H9 (cell line): Measurements from ENCODE around the gene CTF1. TPM values are rescaled to one million over a fixed set of nuclear protein-coding genes. Genes with fewer than 3 reads are reported as not detected.

ENCODE experiments used
- DNase-seq: peaks from one replicate; pipeline ENCODE4 v3.0.0-alpha.2; 2017
- H2AFZ ChIP-seq: one replicate; pipeline ENCODE4 v1.6.1; 2013; ENCODE audit warnings: mild to moderate bottlenecking, low read length, control low read depth, moderate library complexity
- H2AK5ac ChIP-seq: 2 replicates; pipeline ENCODE4 v1.6.1; 2013; ENCODE audit warnings: low read length, control low read depth, mixed read lengths; ENCODE audit not compliant: insufficient read length
- H2BK120ac ChIP-seq: one replicate; pipeline ENCODE4 v1.6.1; 2013; ENCODE audit warnings: low read depth, mild to moderate bottlenecking, low read length, control low read depth, inconsistent platforms; ENCODE audit not compliant: poor library complexity, severe bottlenecking
- H2BK12ac ChIP-seq: 2 replicates; pipeline ENCODE4 v1.6.1; 2013; ENCODE audit warnings: low read length, control low read depth, mixed read lengths, low read depth; ENCODE audit not compliant: insufficient read length
- H2BK15ac ChIP-seq: 2 replicates; pipeline ENCODE4 v1.6.1; 2013; ENCODE audit warnings: low read depth, low read length, control low read depth
- H2BK20ac ChIP-seq: one replicate; pipeline ENCODE4 v1.6.1; 2013; ENCODE audit warnings: low read depth, mild to moderate bottlenecking, low read length, control low read depth, inconsistent platforms; ENCODE audit not compliant: poor library complexity, severe bottlenecking
- H2BK5ac ChIP-seq: 2 replicates; pipeline ENCODE4 v1.6.1; 2013; ENCODE audit warnings: low read length, control low read depth, mixed read lengths; ENCODE audit not compliant: insufficient read length
- H3K14ac ChIP-seq: 2 replicates; pipeline ENCODE4 v1.6.1; 2013; ENCODE audit warnings: low read length, control low read depth; ENCODE audit not compliant: insufficient read depth
- H3K18ac ChIP-seq: 2 replicates; pipeline ENCODE4 v1.6.1; 2013; ENCODE audit warnings: low read depth, mild to moderate bottlenecking, mixed read lengths, low read length, control low read depth; ENCODE audit not compliant: insufficient read length
- H3K23ac ChIP-seq: 2 replicates; pipeline ENCODE4 v1.6.1; 2013; ENCODE audit warnings: low read length, control low read depth, mixed read lengths, low read depth; ENCODE audit not compliant: insufficient read length
- H3K23me2 ChIP-seq: 2 replicates; pipeline ENCODE4 v1.6.1; 2013; ENCODE audit warnings: low read depth, mild to moderate bottlenecking, mixed read lengths, low read length, control low read depth; ENCODE audit not compliant: insufficient read length, poor library complexity, severe bottlenecking
- H3K27ac ChIP-seq: 2 replicates; pipeline ENCODE4 v1.5.1; 2013; ENCODE audit warnings: low read length, control low read depth, mixed read lengths, low read depth; ENCODE audit not compliant: insufficient read length
- H3K27me3 ChIP-seq: 2 replicates; pipeline ENCODE4 v1.6.1; 2013; ENCODE audit warnings: low read length, control low read depth, inconsistent platforms; ENCODE audit not compliant: insufficient read depth
- H3K4ac ChIP-seq: 2 replicates; pipeline ENCODE4 v1.6.1; 2013; ENCODE audit warnings: low read depth, mild to moderate bottlenecking, control low read depth, inconsistent platforms, low read length, moderate library complexity
- H3K4me1 ChIP-seq: 2 replicates; pipeline ENCODE4 v1.6.1; 2013; ENCODE audit warnings: low read length, control low read depth, inconsistent platforms; ENCODE audit not compliant: insufficient read depth
- H3K4me2 ChIP-seq: 2 replicates; pipeline ENCODE4 v1.6.1; 2013; ENCODE audit warnings: low read length, control low read depth, mixed read lengths; ENCODE audit not compliant: insufficient read length, insufficient read depth
- H3K56ac ChIP-seq: 2 replicates; pipeline ENCODE4 v1.6.1; 2013; ENCODE audit warnings: low read depth, mild to moderate bottlenecking, mixed read lengths, low read length, control low read depth; ENCODE audit not compliant: insufficient read length
- H3K79me1 ChIP-seq: 2 replicates; pipeline ENCODE4 v1.6.1; 2013; ENCODE audit warnings: low read depth, mild to moderate bottlenecking, moderate library complexity, low read length, control low read depth, inconsistent platforms; ENCODE audit not compliant: insufficient read depth, poor library complexity, severe bottlenecking
- H3K79me2 ChIP-seq: 2 replicates; pipeline ENCODE4 v1.6.1; 2013; ENCODE audit warnings: low read length, control low read depth, inconsistent platforms; ENCODE audit not compliant: insufficient read depth
- H3K9ac ChIP-seq: 2 replicates; pipeline ENCODE4 v1.6.1; 2013; ENCODE audit warnings: low read length, control low read depth, mixed read lengths; ENCODE audit not compliant: insufficient read length; ENCODE audit errors: extremely low read depth
- H3K9me3 ChIP-seq: one replicate; pipeline ENCODE4 v1.6.1; 2013; ENCODE audit warnings: low read depth, low read length, inconsistent platforms; ENCODE audit not compliant: control insufficient read depth
- H3T11ph ChIP-seq: one replicate; pipeline ENCODE4 v1.6.1; 2013; ENCODE audit warnings: mild to moderate bottlenecking, low read length, control low read depth, inconsistent platforms
- H4K20me1 ChIP-seq: one replicate; pipeline ENCODE4 v1.6.1; 2013; ENCODE audit not compliant: control insufficient read depth, insufficient read length, insufficient read depth
- H4K5ac ChIP-seq: 2 replicates; pipeline ENCODE4 v1.6.1; 2013; ENCODE audit warnings: low read depth, mild to moderate bottlenecking, mixed read lengths, low read length, control low read depth; ENCODE audit not compliant: insufficient read length
- H4K8ac ChIP-seq: replicated peaks from 2 replicates; pipeline ENCODE4 v1.6.1; 2013; ENCODE audit warnings: low read length, control low read depth, mixed read lengths, low read depth; ENCODE audit not compliant: insufficient read length
- H4K91ac ChIP-seq: 2 replicates; pipeline ENCODE4 v1.6.1; 2013; ENCODE audit warnings: low read depth, mild to moderate bottlenecking, moderate library complexity, mixed read lengths, low read length, control low read depth; ENCODE audit not compliant: insufficient read length
- H3K27ac Mint-ChIP-seq, 3 experiments: 2 replicates in 2 of 3; 3 replicates in 1 of 3; pipeline ENCODE4 v1.8.0; 2020 to 2021; ENCODE audit warnings: mixed read lengths in 3 of 3, mild to moderate bottlenecking in 1 of 3, moderate library complexity in 1 of 3
- H3K27me3 Mint-ChIP-seq: 2 replicates; pipeline ENCODE4 v1.8.0; 2021; ENCODE audit warnings: low read depth, mild to moderate bottlenecking, moderate library complexity, mixed read lengths
- H3K36me3 Mint-ChIP-seq, 3 experiments: 2 replicates in 2 of 3; 3 replicates in 1 of 3; pipeline ENCODE4 v1.8.0; 2020 to 2021; ENCODE audit warnings: low read depth in 3 of 3, mixed read lengths in 3 of 3; ENCODE audit not compliant: insufficient read depth in 1 of 3
- H3K4me1 Mint-ChIP-seq, 2 experiments: 2 replicates each; pipeline ENCODE4 v1.8.0; 2020; ENCODE audit warnings: mixed read lengths in 2 of 2
- H3K4me3 Mint-ChIP-seq, 2 experiments: 2 replicates in 1 of 2; 3 replicates in 1 of 2; pipeline ENCODE4 v1.8.0; 2020 to 2021; ENCODE audit warnings: mild to moderate bottlenecking in 2 of 2, mixed read lengths in 2 of 2, moderate library complexity in 1 of 2
- H3K9me3 Mint-ChIP-seq, 2 experiments: 2 replicates in 1 of 2; 3 replicates in 1 of 2; pipeline ENCODE4 v1.8.0; 2020; ENCODE audit warnings: mild to moderate bottlenecking in 2 of 2, mixed read lengths in 2 of 2, moderate library complexity in 1 of 2
- CTCF ChIP-seq: fragments of 200-600 bp; sonication (generic); conservative IDR thresholded peaks from 3 replicates; pipeline ENCODE4 v1.8.0; 2021; ENCODE audit warnings: antibody characterized with exemption, mild to moderate bottlenecking
- WGBS: extraction: QIAGEN DNeasy Blood & Tissue Kit; methylation state at CpG from one replicate; pipeline ENCODE4 v1.1.7; 2013; ENCODE audit warnings: missing lambda C conversion rate, low lambda C conversion rate, mixed read lengths; ENCODE audit not compliant: insufficient read length; ENCODE audit errors: extremely low coverage; 5-methylcytosine and 5-hydroxymethylcytosine counted together
- total RNA-seq: library from RNA; stranded (reverse); gene quantifications from 2 replicates; pipeline ENCODE4 v1.2.1, GENCODE V29; 2021

The CTF1 gene
- total RNA-seq, 1 experiment from 2014 or later: 0.72 TPM

- no peaks in the 10 kb centered on the region for H3K9me3 Mint-ChIP-seq
- no peaks in the 10 kb centered on the region for H3K27me3 ChIP-seq
- no peak overlapping the region for H2BK5ac ChIP-seq
- no peak overlapping the region for H2BK15ac ChIP-seq
- H3K4me2 ChIP-seq: no peak overlapping the region
- no peak overlapping the region for H4K91ac ChIP-seq
- no peak overlapping the region for H3K27ac Mint-ChIP-seq
- no peak overlapping the region for H2AK5ac ChIP-seq
- peaks cover 8% of the 10 kb centered on the region for H3K23me2 ChIP-seq
- H4K8ac ChIP-seq: no peak overlapping the region
- H3T11ph ChIP-seq: no peak overlapping the region
- WGBS: no CpG with 5 or more reads among the region's 7 CpGs
- no peak overlapping the region for H3K56ac ChIP-seq
- no peaks in the 10 kb centered on the region for H3K27me3 Mint-ChIP-seq
- no peaks in the 10 kb centered on the region for H3K4me1 ChIP-seq
- H4K20me1 ChIP-seq: no peaks in the 10 kb centered on the region
- H3K27ac ChIP-seq: no peak overlapping the region
- H3K4ac ChIP-seq: no peak overlapping the region
- no peak overlapping the region for H3K18ac ChIP-seq
- no peak overlapping the region for H2BK12ac ChIP-seq
- H3K9ac ChIP-seq: no peak overlapping the region
- no peak overlapping the region for H3K4me3 Mint-ChIP-seq
- no peak overlapping the region for H4K5ac ChIP-seq
- peaks cover 33 to 44% (median 43%) of the 10 kb centered on the region in 3 experiments for H3K36me3 Mint-ChIP-seq
- H2BK120ac ChIP-seq: no peak overlapping the region
- DNase-seq: no peak
- no peaks in the 10 kb centered on the region for H3K79me2 ChIP-seq
- no peaks in the 10 kb centered on the region for H3K79me1 ChIP-seq
- no peak overlapping the region for H2BK20ac ChIP-seq
- no peaks in the 10 kb centered on the region for H3K9me3 ChIP-seq
- no peak overlapping the region for H2AFZ ChIP-seq
- H3K4me1 Mint-ChIP-seq: peaks cover 10 to 24% of the 10 kb centered on the region in 2 experiments
- no peak for TF ChIP-seq CTCF
- no peak overlapping the region for H3K23ac ChIP-seq
- no peak overlapping the region for H3K14ac ChIP-seq
Measured at GRCh38 chr16:30929167-30929566, 32.8 kb downstream of the CTF1 start.
